Stimulated activated CD4-positive, alpha-beta T cell treated with anti-CD3 and anti-CD28 coated beads, Interleukin-12 subunit alpha, Interleukin-12 subunit beta, amount 100 ng/mL, for 4 hours (primary cell): ENCODE results near the gene ZNF423.

ENCODE experiments used
- DNase-seq: peaks from one replicate; pipeline ENCODE4 v3.0.0-alpha.2; 2020

Gene ZNF423

GRCh38 chr16:49660626-49661025 lies 195.3 kb downstream of the ZNF423 start:
- no peak for DNase-seq

DNA sequence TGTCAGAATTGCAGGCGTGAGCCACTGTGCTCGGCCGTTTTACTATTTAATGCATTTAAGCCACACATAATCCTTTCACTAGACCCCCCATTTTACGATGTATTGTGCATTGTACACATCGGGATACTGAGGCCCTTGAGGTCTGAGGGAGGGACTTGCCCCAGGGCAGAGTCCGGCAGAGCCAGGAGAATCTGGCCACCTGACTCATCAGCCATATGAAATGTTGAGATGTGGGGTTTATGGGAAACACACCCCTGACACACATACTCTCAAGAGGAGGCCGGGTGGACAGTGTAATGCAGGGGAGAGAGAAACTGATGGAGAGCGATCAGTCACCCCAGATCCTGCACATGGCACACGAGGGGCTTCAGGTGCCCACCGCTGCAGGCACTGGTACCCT lies 196.6 kb downstream of the ZNF423 start:
- DNase-seq = no peak

- no peak for DNase-seq
Measured at GRCh38 chr16:49658531-49658930, 197.4 kb downstream of the ZNF423 start.

DNA sequence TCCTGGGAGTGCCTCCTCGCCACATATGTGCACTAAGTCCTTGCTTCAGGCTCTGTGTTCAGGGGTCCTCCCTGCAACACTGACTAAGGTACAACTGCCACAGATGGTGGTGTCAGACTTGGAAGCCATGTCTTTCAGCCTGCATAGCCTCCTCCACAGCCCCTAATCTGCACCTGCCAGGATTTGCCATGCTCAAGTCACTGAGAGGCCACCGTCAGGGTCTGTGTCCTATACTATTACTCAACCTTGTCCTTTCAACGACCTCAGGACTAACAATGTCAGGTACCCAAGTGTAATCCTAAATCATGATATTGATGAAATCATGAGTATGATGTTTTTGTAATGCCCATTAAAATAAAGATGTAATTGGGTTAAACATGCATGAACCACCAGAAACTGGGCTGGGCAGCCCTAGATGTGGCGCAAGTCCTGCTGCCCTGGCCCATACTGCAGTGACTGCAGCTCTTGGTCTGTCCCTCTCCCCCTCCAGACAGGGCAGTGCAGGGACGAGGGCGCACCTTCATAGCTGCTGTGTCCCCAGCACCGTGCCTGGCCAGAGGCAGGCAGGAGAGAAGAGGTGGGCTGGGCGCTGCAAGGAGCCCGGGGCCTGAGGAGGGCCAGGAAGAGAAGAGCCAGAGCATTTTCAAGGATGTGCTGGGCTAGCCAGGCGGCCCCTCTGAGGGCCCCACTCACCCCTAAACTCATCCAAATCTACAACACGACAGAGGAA lies 198.0 kb downstream of the ZNF423 start:
- no peak for DNase-seq

GRCh38 chr16:49654425-49654824 lies 201.5 kb downstream of the ZNF423 start:
- DNase-seq = no peak

DNA sequence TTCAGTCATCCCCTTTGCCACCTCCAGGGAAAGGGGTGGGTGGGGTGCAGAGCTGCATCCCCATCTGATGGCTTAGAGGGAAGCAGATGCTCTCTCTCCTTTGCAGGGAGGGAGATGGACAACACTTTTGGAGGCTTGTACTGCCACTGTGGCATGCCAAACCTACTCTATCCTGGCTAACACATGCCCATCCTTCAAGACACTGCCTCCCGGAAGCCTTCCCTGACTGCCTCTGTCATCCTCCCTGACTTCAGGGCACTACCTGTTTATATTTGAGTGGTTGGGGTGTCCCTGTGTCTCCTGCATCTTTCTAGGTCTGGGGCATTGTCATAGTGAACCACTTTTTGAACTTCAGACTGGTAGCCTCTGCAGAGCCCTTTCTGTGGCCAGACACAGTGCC lies 202.3 kb downstream of the ZNF423 start:
- DNase-seq = no peak

DNA sequence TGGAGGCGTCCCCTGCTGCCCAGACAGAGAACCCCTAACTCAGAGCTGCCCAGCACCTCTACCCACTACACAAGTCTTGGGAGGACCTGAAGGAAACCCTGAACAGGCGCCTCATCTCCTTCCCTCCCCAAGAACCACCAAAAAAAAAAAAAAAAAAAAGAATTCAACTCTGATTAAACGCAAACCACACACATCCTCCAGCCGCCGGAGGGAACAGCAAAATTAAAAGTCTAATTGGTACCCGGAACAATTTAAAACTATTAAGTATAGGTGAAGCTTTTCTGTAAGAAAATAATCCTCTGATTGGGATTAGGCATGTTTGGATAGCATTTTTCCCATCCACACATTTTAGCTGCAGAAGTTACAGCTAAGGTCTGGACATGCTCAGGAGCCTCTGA lies 202.7 kb downstream of the ZNF423 start:
- no peak for DNase-seq

DNA sequence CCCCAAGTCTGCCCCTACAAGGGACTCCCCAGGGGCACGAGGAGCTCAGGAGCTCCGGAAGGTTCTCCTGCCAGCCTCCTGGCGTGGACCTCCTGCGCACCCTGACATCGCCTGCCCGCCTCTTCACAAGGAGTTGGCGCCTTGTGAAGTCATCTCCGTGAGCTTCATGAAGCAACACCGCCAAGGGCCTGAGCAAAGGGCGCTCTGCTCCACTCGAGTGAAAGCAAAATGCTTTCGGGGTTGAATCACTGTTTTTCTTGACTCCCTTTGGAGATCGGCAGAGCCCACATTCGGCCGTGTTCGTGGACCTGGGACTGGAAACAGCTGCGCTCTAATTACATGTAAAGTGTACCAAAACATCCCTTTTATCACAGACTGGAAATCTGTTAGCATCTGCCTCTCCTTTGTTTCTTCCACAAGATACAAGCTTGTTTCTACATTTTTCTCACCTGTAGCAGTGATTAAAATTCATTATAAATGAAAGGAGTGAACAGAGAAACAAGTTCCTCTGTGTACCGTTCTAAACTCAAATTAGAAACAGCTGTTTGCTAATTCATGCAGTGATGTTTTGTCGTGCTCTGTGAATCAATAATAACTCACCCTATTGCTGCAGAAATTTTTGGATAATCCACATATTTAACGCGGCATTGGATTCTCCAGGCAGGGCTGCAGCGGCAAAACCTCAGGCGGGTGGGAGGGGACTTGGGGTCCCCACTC lies 203.3 kb downstream of the ZNF423 start:
- no peak for DNase-seq

DNA sequence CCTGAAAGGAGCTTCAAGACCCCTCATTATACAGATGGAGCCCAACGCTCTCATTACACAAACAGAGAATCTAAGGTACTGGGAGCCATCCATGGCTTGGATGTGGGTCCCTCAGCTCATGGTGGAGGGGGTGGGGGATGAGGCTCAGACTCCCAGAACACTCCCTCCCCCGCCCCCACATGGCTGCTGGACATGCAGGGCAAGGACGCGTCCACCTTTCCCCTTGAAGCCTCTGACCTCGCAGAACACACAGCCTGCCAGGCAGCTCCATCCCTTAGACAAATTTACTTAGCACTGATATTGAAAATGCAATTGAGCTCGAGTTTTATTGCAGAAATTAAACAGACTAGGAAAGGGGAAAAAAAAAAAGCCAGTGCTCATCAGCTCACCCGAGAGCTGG lies 203.9 kb downstream of the ZNF423 start:
- no peak for DNase-seq

DNA sequence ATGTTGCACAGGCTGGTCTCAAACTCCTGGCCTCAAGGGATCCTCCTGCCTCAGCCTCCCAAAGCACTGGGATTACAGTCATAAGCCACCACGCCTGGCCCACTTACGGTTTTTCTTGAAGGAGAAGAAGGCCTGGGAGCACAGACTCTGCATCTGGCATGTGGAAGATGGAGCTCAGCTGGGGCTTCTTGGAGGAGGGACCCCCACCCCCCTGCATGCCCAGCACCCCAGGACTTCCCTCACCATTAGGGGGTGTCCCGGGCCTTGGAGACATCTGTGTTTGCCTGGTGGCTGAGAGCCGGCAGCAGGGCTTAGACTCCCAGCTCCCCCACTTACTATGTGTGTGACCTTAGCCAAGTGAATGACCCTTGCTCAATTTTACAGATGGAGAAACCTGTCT lies 204.7 kb downstream of the ZNF423 start:
- no peak for DNase-seq

GRCh38 chr16:49650603-49651002 lies 205.3 kb downstream of the ZNF423 start:
- DNase-seq = no peak

- DNase-seq = no peak
Measured at GRCh38 chr16:49649013-49649765, 206.7 kb downstream of the ZNF423 start.

GRCh38 chr16:49647673-49648072 lies 208.2 kb downstream of the ZNF423 start:
- no peak for DNase-seq

DNA sequence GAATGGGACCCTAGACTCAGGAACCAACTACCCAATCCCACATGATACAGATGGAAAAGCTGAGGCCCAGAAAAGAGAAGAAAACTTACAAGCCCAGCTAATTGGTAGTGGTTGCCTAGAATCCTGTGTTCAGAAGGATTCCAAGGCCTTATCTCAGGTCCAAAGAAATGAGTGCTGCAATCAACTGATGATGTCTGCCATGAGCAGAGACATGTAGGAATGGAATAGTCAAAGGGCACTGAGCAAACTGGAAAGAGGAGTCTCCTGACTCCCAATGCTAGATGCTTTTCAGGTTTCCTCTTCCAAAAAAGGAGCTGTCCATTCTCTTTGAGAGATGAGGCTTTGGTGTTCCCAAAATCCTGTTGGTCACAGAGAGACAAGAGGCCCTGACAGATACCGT lies 210.6 kb downstream of the ZNF423 start:
- no peak for DNase-seq

DNA sequence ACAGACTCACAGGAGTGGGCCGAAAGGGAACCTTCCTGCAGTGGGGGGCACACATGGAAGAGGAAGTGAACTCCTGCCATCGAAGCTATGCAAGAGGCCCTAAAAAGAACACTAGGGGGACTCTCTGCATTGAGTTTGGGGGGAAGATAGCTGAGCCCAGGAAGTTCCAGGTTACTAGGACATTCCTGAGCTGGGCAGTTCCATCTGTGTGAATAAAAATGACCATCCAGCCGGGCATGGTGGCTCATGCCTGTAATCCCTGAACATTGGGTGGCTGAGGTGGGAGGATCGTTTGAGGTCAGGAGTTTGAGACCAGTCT lies 211.8 kb downstream of the ZNF423 start:
- no peak for DNase-seq

- no peak for DNase-seq
Measured at GRCh38 chr16:49643429-49644144, 212.3 kb downstream of the ZNF423 start.

DNA sequence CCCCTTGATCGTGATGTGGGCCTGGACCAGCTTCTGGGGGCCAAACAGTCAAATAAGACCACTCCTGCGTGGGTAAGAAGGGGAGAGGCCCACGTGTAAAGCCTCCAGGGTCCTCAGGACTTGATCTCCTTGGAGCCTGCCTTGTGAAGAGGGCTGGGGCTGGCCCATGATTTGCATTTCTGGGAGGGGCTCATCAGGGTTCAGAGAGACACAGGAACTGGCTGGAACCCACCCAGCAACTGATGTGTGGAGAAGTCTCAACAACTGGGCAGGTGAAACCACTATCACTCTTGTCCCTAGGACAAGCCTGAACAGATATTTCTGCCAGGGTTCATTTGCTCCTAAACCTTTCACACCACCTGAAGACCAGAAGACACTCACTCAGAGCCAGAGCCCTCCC lies 214.7 kb downstream of the ZNF423 start:
- DNase-seq = no peak

- DNase-seq = no peak
Measured at GRCh38 chr16:49640581-49640980, 215.3 kb downstream of the ZNF423 start.

DNA sequence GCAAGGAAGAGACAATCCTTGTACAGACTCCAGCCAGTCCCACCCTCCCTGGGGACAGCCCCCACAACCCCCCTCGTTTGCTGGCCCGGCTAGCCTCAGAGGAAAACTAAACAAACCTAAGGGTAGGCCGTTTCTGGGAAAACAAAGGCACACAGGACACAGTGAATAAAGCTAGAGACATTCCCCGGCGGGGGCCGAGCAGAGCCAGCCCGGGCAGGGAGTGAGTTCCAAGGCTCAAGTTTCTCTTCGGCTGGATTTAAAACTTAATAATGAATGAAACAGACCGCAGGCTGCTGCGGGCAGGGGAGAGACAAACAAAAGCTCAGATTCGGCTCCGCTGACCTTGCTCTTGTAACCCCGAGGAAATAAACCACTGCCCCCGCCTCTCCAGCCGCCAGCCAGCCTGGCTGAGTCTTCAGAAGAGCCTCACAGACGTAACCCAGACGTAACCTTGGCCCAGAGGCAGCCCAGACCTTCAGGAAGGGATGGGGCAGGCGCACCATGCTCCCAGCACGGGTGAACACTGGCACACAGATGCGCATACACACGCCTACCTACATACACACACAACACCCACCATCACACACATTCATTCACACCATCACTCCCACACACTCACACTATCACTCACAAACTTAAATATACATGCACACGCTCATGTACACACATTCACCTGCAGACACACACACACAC lies 216.0 kb downstream of the ZNF423 start:
- DNase-seq = no peak

GRCh38 chr16:49638673-49639610 lies 217.0 kb downstream of the ZNF423 start:
- no peak for DNase-seq

GRCh38 chr16:49637933-49638672 lies 217.8 kb downstream of the ZNF423 start:
- no peak for DNase-seq
